ENCODE data around the gene FTCD. TPM values are rescaled to one million over a fixed set of nuclear protein-coding genes. Genes with fewer than 3 reads are reported as not detected.

FTCD gene
- total RNA-seq, 1 donor from 2014 or later, result 2.3 TPM

GRCh38 chr21:46130831-46131587 is 24.4 kb downstream of the FTCD start:
- Mint-ChIP-seq H3K27ac (ENCODE audit: unreplicated experiment) (peak overlapping the region; percentile 10), H3K36me3 (ENCODE audit: unreplicated experiment) (peaks cover 11% of the 10 kb centered on the region)
- TF ChIP-seq CTCF (IDR thresholded peaks at IDR 0.05), result no peak

GRCh38 chr21:46129846-46130651 is 25.3 kb downstream of the FTCD start:
- Mint-ChIP-seq H3K4me3 (ENCODE audit: unreplicated experiment) (no peak overlapping the region), H3K27me3 (ENCODE audit: unreplicated experiment) (no peaks in the 10 kb centered on the region), H3K27ac (ENCODE audit: unreplicated experiment) (peak overlapping the region; percentile 23), H3K36me3 (ENCODE audit: unreplicated experiment) (peaks cover 11% of the 10 kb centered on the region), H3K4me1 (ENCODE audit: unreplicated experiment) (no peaks in the 10 kb centered on the region), H3K9me3 (ENCODE audit: unreplicated experiment) (no peaks in the 10 kb centered on the region)
- TF ChIP-seq CTCF (IDR thresholded peaks at IDR 0.05), result no peak
- DNase-seq (ENCODE audit: extremely low spot score, unreplicated experiment), result no peak

More at GRCh38 chr21:46130831-46131587, 24.4 kb downstream of the FTCD start:
- Mint-ChIP-seq H3K9me3 (ENCODE audit: unreplicated experiment) (no peaks in the 10 kb centered on the region), H3K4me3 (ENCODE audit: unreplicated experiment) (no peak overlapping the region), H3K27me3 (ENCODE audit: unreplicated experiment) (no peaks in the 10 kb centered on the region), H3K4me1 (ENCODE audit: unreplicated experiment) (no peaks in the 10 kb centered on the region)
- no peak for DNase-seq (ENCODE audit: extremely low spot score, unreplicated experiment)

- Mint-ChIP-seq H3K4me3 (ENCODE audit: unreplicated experiment) (no peak overlapping the region), H3K27ac (ENCODE audit: unreplicated experiment) (peak overlapping the region; percentile 57), H3K27me3 (ENCODE audit: unreplicated experiment) (no peaks in the 10 kb centered on the region), H3K4me1 (ENCODE audit: unreplicated experiment) (no peaks in the 10 kb centered on the region), H3K36me3 (ENCODE audit: unreplicated experiment) (peaks cover 11% of the 10 kb centered on the region), H3K9me3 (ENCODE audit: unreplicated experiment) (no peaks in the 10 kb centered on the region)
- DNase-seq (ENCODE audit: extremely low spot score, unreplicated experiment), result no peak
- no peak for TF ChIP-seq CTCF (IDR thresholded peaks at IDR 0.05)
These were observed 26.3 kb downstream of the FTCD start for GRCh38 chr21:46128933-46129571.

- Mint-ChIP-seq H3K36me3 (ENCODE audit: unreplicated experiment) (peaks cover 11% of the 10 kb centered on the region), H3K9me3 (ENCODE audit: unreplicated experiment) (no peaks in the 10 kb centered on the region), H3K4me3 (ENCODE audit: unreplicated experiment) (no peak overlapping the region), H3K27ac (ENCODE audit: unreplicated experiment) (no peak overlapping the region), H3K27me3 (ENCODE audit: unreplicated experiment) (no peaks in the 10 kb centered on the region), H3K4me1 (ENCODE audit: unreplicated experiment) (no peaks in the 10 kb centered on the region)
- TF ChIP-seq CTCF (IDR thresholded peaks at IDR 0.05), result no peak
- DNase-seq (ENCODE audit: extremely low spot score, unreplicated experiment), result no peak
These were observed 27.1 kb downstream of the FTCD start for GRCh38 chr21:46128106-46128932.

All from osteocyte (in vitro differentiated cells).